SK-N-SH treated with all-trans-retinoic acid at 6 μM for 48 hours (cell line): Measurements from ENCODE around the gene DSC1.

ENCODE experiments used
- ARNTL ChIP-seq: fragments of 450-650 bp; formaldehyde crosslinking; IDR thresholded peaks from 2 replicates; pipeline ENCODE4 v1.5.0; 2020; ENCODE audit warnings: low read depth, mild to moderate bottlenecking, moderate library complexity, borderline replicate concordance
- CSDC2 ChIP-seq: fragments of 250-450 bp; sonication (Bioruptor Pico); IDR thresholded peaks from 2 replicates; pipeline ENCODE4 v1.5.0; 2020; ENCODE audit warnings: mild to moderate bottlenecking, moderate library complexity
- ESRRG ChIP-seq: fragments of 250-450 bp; sonication (Bioruptor Pico); IDR thresholded peaks from 2 replicates; pipeline ENCODE4 v1.6.1; 2021; ENCODE audit warnings: mild to moderate bottlenecking
- RARB ChIP-seq: fragments of 250-450 bp; sonication (Bioruptor Pico); IDR thresholded peaks from 2 replicates; pipeline ENCODE4 v1.8.0; 2021; ENCODE audit warnings: mild to moderate bottlenecking, moderate library complexity
- TOX ChIP-seq: fragments of 250-450 bp; sonication (Bioruptor Pico); IDR thresholded peaks from 2 replicates; pipeline ENCODE4 v1.8.0; 2021; ENCODE audit warnings: mild to moderate bottlenecking, moderate library complexity, borderline replicate concordance
- ZC3H10 ChIP-seq: fragments of 250-450 bp; sonication (Bioruptor Pico); IDR thresholded peaks from 2 replicates; pipeline ENCODE4 v1.5.1; 2021; ENCODE audit warnings: mild to moderate bottlenecking, moderate library complexity
- ZFP3 ChIP-seq: fragments of 250-450 bp; sonication (Bioruptor Pico); IDR thresholded peaks from 2 replicates; pipeline ENCODE4 v1.5.0; 2020; ENCODE audit warnings: mild to moderate bottlenecking, moderate library complexity
- ZNF565 ChIP-seq: fragments of 450-650 bp; formaldehyde crosslinking; conservative IDR thresholded peaks from 2 replicates; pipeline ENCODE4 v1.5.0; 2020; ENCODE audit warnings: low read depth, mild to moderate bottlenecking, moderate library complexity
- ZNF8 ChIP-seq: fragments of 450-650 bp; formaldehyde crosslinking; IDR thresholded peaks from 2 replicates; pipeline ENCODE4 v1.5.0; 2020; ENCODE audit warnings: mild to moderate bottlenecking, moderate library complexity
- TF ChIP-seq, protein P1 (sequence below): fragments of 250-450 bp; sonication (Bioruptor Pico); IDR thresholded peaks from 2 replicates; pipeline ENCODE4 v1.8.0; 2020; ENCODE audit warnings: mild to moderate bottlenecking, moderate library complexity, borderline replicate concordance
- TF ChIP-seq, protein P2 (sequence below): fragments of 250-450 bp; sonication (Bioruptor Pico); IDR thresholded peaks from 2 replicates; pipeline ENCODE4 v1.5.1; 2020; ENCODE audit warnings: low read depth, mild to moderate bottlenecking, moderate library complexity

GRCh38 chr18:31102941-31103340 is 59.7 kb downstream of the DSC1 start:
- TF ChIP-seq ZNF565 (no peak), ZNF8 (CRISPR knock-in tag) (no peak), ZFP3 (no peak), RARB (no peak), TOX (no peak), CSDC2 (no peak), ESRRG (no peak), ZC3H10 (CRISPR knock-in tag) (no peak), ARNTL (CRISPR knock-in tag) (no peak)
- TF ChIP-seq, protein P1, sequence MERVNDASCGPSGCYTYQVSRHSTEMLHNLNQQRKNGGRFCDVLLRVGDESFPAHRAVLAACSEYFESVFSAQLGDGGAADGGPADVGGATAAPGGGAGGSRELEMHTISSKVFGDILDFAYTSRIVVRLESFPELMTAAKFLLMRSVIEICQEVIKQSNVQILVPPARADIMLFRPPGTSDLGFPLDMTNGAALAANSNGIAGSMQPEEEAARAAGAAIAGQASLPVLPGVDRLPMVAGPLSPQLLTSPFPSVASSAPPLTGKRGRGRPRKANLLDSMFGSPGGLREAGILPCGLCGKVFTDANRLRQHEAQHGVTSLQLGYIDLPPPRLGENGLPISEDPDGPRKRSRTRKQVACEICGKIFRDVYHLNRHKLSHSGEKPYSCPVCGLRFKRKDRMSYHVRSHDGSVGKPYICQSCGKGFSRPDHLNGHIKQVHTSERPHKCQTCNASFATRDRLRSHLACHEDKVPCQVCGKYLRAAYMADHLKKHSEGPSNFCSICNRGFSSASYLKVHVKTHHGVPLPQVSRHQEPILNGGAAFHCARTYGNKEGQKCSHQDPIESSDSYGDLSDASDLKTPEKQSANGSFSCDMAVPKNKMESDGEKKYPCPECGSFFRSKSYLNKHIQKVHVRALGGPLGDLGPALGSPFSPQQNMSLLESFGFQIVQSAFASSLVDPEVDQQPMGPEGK (CRISPR knock-in tag): no peak
- TF ChIP-seq, protein P2, sequence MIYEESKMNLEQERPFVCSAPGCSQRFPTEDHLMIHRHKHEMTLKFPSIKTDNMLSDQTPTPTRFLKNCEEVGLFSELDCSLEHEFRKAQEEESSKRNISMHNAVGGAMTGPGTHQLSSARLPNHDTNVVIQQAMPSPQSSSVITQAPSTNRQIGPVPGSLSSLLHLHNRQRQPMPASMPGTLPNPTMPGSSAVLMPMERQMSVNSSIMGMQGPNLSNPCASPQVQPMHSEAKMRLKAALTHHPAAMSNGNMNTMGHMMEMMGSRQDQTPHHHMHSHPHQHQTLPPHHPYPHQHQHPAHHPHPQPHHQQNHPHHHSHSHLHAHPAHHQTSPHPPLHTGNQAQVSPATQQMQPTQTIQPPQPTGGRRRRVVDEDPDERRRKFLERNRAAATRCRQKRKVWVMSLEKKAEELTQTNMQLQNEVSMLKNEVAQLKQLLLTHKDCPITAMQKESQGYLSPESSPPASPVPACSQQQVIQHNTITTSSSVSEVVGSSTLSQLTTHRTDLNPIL (CRISPR knock-in tag): no peak
